SK-N-SH (cell line): ENCODE measurements around the gene RERG.

Experiments
- MXI1 ChIP-seq: IDR thresholded peaks from 2 replicates; pipeline ENCODE4 v1.6.1; 2012; ENCODE audit warnings: mild to moderate bottlenecking, low read depth, low read length, improper control_type of control experiment
- RAD21 ChIP-seq: IDR thresholded peaks from 2 replicates; pipeline ENCODE4 v1.6.1; 2012; ENCODE audit warnings: mild to moderate bottlenecking, low read length
- TF ChIP-seq, protein P1 (sequence below): fragments of 200-600 bp; sonication (generic); IDR thresholded peaks from 2 replicates; pipeline ENCODE4 v1.6.1; 2017; ENCODE audit warnings: antibody characterized with exemption, mild to moderate bottlenecking, moderate library complexity

DNA sequence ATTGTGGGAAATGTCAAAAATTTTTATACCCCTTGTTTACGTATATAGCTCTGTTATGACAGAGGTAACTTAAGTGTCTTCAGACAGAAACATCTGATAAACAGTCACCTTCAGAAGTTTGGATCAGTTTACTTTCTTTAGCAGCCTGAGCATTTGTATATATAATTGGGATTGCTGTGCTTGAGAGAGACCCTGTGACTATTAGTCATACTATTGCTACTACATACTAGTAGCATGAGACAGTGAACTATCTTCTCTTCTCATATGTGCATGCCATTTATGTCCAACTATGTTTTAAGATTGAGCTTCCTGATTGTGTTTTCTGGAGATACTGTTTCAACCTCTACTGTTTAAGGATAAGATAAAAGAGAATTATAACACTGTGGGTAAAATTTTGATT, 146.9 kb downstream of the RERG start:
- TF ChIP-seq RAD21 (no peak), MXI1 (no peak)
- TF ChIP-seq, protein P1, sequence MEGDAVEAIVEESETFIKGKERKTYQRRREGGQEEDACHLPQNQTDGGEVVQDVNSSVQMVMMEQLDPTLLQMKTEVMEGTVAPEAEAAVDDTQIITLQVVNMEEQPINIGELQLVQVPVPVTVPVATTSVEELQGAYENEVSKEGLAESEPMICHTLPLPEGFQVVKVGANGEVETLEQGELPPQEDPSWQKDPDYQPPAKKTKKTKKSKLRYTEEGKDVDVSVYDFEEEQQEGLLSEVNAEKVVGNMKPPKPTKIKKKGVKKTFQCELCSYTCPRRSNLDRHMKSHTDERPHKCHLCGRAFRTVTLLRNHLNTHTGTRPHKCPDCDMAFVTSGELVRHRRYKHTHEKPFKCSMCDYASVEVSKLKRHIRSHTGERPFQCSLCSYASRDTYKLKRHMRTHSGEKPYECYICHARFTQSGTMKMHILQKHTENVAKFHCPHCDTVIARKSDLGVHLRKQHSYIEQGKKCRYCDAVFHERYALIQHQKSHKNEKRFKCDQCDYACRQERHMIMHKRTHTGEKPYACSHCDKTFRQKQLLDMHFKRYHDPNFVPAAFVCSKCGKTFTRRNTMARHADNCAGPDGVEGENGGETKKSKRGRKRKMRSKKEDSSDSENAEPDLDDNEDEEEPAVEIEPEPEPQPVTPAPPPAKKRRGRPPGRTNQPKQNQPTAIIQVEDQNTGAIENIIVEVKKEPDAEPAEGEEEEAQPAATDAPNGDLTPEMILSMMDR: no peak
